Kidney (tissue), 14 donors: ENCODE data around the gene ITGA2. TPM values are rescaled to one million over a fixed set of nuclear protein-coding genes. Genes with fewer than 3 reads are reported as not detected.

Experiments used
- DNase-seq, 5 donors: peaks; one replicate each; pipeline ENCODE4 v3.0.0-alpha.2; 2013 to 2020
- FAIRE-seq: peaks from 2 replicates; lab custom pipeline; 2012; peaks lifted over from hg19 to GRCh38; lab: Jason Lieb, UNC
- H3K27ac ChIP-seq, 2 donors: one replicate each; pipeline ENCODE4 v1.7.0; 2013; ENCODE audit warnings: low read depth in 2 of 2, low read length in 2 of 2, inconsistent platforms in 1 of 2
- H3K27me3 ChIP-seq: one replicate; pipeline ENCODE4 v1.7.1; 2013; ENCODE audit warnings: low read length, inconsistent platforms; ENCODE audit not compliant: control insufficient read depth, insufficient read depth
- H3K36me3 ChIP-seq, 3 donors: one replicate each; pipeline versions ENCODE4 v1.7.0 to v1.7.1; 2013; ENCODE audit warnings: low read length in 3 of 3, control low read depth in 1 of 3, inconsistent platforms in 1 of 3; ENCODE audit not compliant: insufficient read depth in 3 of 3, control insufficient read depth in 2 of 3
- H3K4me1 ChIP-seq, 3 donors: one replicate each; pipeline versions ENCODE4 v1.7.0 to v1.7.1; 2013; ENCODE audit warnings: low read length in 3 of 3, inconsistent platforms in 1 of 3, low read depth in 1 of 3; ENCODE audit not compliant: control insufficient read depth in 2 of 3, insufficient read depth in 2 of 3
- H3K4me3 ChIP-seq, 3 donors: one replicate each; pipeline versions ENCODE4 v1.7.0 to v1.8.1; 2013; ENCODE audit warnings: low read length in 3 of 3, control low read depth in 1 of 3, inconsistent platforms in 1 of 3
- H3K9ac ChIP-seq, 3 donors: one replicate each; pipeline versions ENCODE4 v1.7.0 to v1.7.1; 2013; ENCODE audit warnings: low read length in 3 of 3, control low read depth in 1 of 3, inconsistent platforms in 1 of 3
- H3K9me3 ChIP-seq, 3 donors: one replicate each; pipeline versions ENCODE4 v1.7.0 to v1.7.1; 2013; ENCODE audit warnings: low read length in 3 of 3, control low read depth in 1 of 3, inconsistent platforms in 1 of 3; ENCODE audit not compliant: control insufficient read depth in 2 of 3, insufficient read depth in 1 of 3
- CTCF ChIP-seq: IDR thresholded peaks from 3 replicates; pipeline ENCODE4 v1.5.1; 2012; ENCODE audit warnings: mild to moderate bottlenecking, moderate library complexity, borderline replicate concordance; ENCODE audit not compliant: insufficient read depth; ENCODE audit errors: extremely low read depth
- intact Hi-C: fragments of 100-400 bp; cut with DNase I; formaldehyde crosslinking; loops from one replicate; pipeline ENCODE4 v1.11.1; 2022
- polyA plus RNA-seq: library from polyadenylated mRNA; stranded (reverse); fragments of 350-450 nt; fragmentation: Illumina TruSeq; extraction: RNeasy Lipid Tissue Mini Kit (QIAGEN cat#74804); gene quantifications from one replicate; pipeline ENCODE4 v1.2.3, GENCODE V29; 2014; ENCODE audit warnings: low read depth, low replicate concordance; ENCODE audit not compliant: insufficient read depth
- total RNA-seq: library from RNA; stranded (reverse); fragmentation: NEBNext Ultra II Directional; extraction: Animal tissue kit (Norgen Biotek cat#: 25700); gene quantifications from one replicate; pipeline ENCODE4 v1.2.1, GENCODE V29; 2021
- donor health status: control.
- donor health status: control.
- donor health status: control.
- donor health status: control.
- donor health status: control.
- donor health status: DM: yes; HTN: yes; CAD: no.
- donor health status: Normal renal cell carcinoma (clear cell type).

Gene ITGA2
- total and polyA plus RNA-seq, 2 donors from 2014 or later, result 4.9 to 44.5 TPM

- no peak for TF ChIP-seq CTCF
- Histone ChIP-seq H3K27me3 (no peaks in the 10 kb centered on the region), H3K4me1 (no peaks in the 10 kb centered on the region), H3K27ac (no peak overlapping the region), H3K9ac (no peak overlapping the region), H3K9me3 (no peaks in the 10 kb centered on the region), H3K36me3 (no peaks in the 10 kb centered on the region), H3K4me3 (no peak overlapping the region)
- no peak for DNase-seq
- intact Hi-C loops, result no loop called here
- FAIRE-seq, result no peak
Measured at GRCh38 chr5:52981507-52981906, 7.6 kb upstream of the ITGA2 start.

GRCh38 chr5:52983731-52984636, 5.2 kb upstream of the ITGA2 start:
- DNase-seq (no peak), FAIRE-seq (no peak)
- Histone ChIP-seq H3K4me1 (no peaks in the 10 kb centered on the region), H3K9ac (no peak overlapping the region), H3K9me3 (no peaks in the 10 kb centered on the region), H3K27me3 (peaks cover 2% of the 10 kb centered on the region), H3K4me3 (no peak overlapping the region), H3K27ac (no peak overlapping the region), H3K36me3 (no peaks in the 10 kb centered on the region)
- no peak for TF ChIP-seq CTCF
- intact Hi-C loops, result no loop called here

GRCh38 chr5:52985306-52985705, 3.8 kb upstream of the ITGA2 start:
- FAIRE-seq (no peak), DNase-seq (no peak)
- intact Hi-C loops, result no loop called here
- no peak for TF ChIP-seq CTCF
- no peaks in the 10 kb centered on the region for H3K36me3 ChIP-seq
- H3K9ac ChIP-seq, result no peak overlapping the region
- H3K9me3 ChIP-seq, result no peaks in the 10 kb centered on the region
- H3K4me1 ChIP-seq, result no peaks in the 10 kb centered on the region
- no peak overlapping the region for H3K4me3 ChIP-seq
- peaks cover 2% of the 10 kb centered on the region for H3K27me3 ChIP-seq
- no peak overlapping the region for H3K27ac ChIP-seq
